GM23338 (cell line): ENCODE results near the gene OR5C1. TPM values are rescaled to one million over a fixed set of nuclear protein-coding genes. Genes with fewer than 3 reads are reported as not detected.

Experiments used
- ATAC-seq: fragments of 200-7000 bp; cut with Tn5 transposase; 3 replicates; pipeline ENCODE4 v1.9.1; 2020
- DNase-seq: peaks from one replicate; pipeline ENCODE4 v3.0.0-alpha.2; 2015; ENCODE audit warnings: low spot score
- H2AFZ ChIP-seq: fragments of 200-600 bp; sonication (generic); 2 replicates; pipeline ENCODE4 v1.8.0; 2016; ENCODE audit warnings: antibody characterized with exemption, mild to moderate bottlenecking, moderate library complexity
- H3F3A ChIP-seq: fragments of 200-600 bp; sonication (generic); replicated peaks from 2 replicates; pipeline ENCODE4 v1.8.0; 2017; ENCODE audit warnings: antibody characterized with exemption, mixed run types, low read depth
- H3K27ac ChIP-seq: fragments of 200-600 bp; sonication (generic); 2 replicates; pipeline ENCODE4 v1.6.1; 2016; ENCODE audit warnings: low read depth
- H3K27me3 ChIP-seq: fragments of 200-600 bp; sonication (generic); 2 replicates; pipeline ENCODE4 v1.8.0; 2016; ENCODE audit warnings: mild to moderate bottlenecking, mixed run types, moderate library complexity; ENCODE audit not compliant: insufficient read depth
- H3K36me3 ChIP-seq: fragments of 200-600 bp; sonication (generic); 2 replicates; pipeline ENCODE4 v1.8.0; 2016; ENCODE audit warnings: mild to moderate bottlenecking; ENCODE audit not compliant: insufficient read depth
- H3K4me1 ChIP-seq: fragments of 200-600 bp; sonication (generic); 2 replicates; pipeline ENCODE4 v1.8.0; 2016; ENCODE audit warnings: mild to moderate bottlenecking, moderate library complexity; ENCODE audit not compliant: insufficient read depth
- H3K4me2 ChIP-seq: fragments of 200-600 bp; sonication (generic); 2 replicates; pipeline ENCODE4 v1.7.1; 2017; ENCODE audit warnings: mixed run types
- H3K4me3 ChIP-seq: fragments of 200-600 bp; sonication (generic); 2 replicates; pipeline ENCODE4 v1.6.1; 2016; ENCODE audit warnings: mixed run types
- H3K79me2 ChIP-seq: fragments of 200-600 bp; sonication (generic); replicated peaks from 2 replicates; pipeline ENCODE4 v1.8.0; 2017; ENCODE audit warnings: mild to moderate bottlenecking; ENCODE audit not compliant: insufficient read depth
- H3K9me2 ChIP-seq: fragments of 200-600 bp; sonication (generic); 2 replicates; pipeline ENCODE4 v1.8.0; 2017; ENCODE audit not compliant: insufficient read depth
- H4K20me1 ChIP-seq: fragments of 200-600 bp; sonication (generic); replicated peaks from 2 replicates; pipeline ENCODE4 v1.8.0; 2017; ENCODE audit warnings: mild to moderate bottlenecking; ENCODE audit not compliant: insufficient read depth
- H3K27ac Mint-ChIP-seq: 2 replicates; pipeline ENCODE4 v1.8.0; 2020; ENCODE audit warnings: inconsistent platforms, mild to moderate bottlenecking, moderate library complexity, mixed read lengths
- H3K27me3 Mint-ChIP-seq: 3 replicates; pipeline ENCODE4 v1.8.0; 2022; ENCODE audit warnings: low read depth, mild to moderate bottlenecking, moderate library complexity, mixed read lengths, inconsistent platforms; ENCODE audit not compliant: insufficient read depth, poor library complexity
- H3K36me3 Mint-ChIP-seq: 3 replicates; pipeline ENCODE4 v1.8.0; 2021; ENCODE audit warnings: low read depth, mild to moderate bottlenecking, inconsistent platforms, moderate library complexity, mixed read lengths
- H3K4me1 Mint-ChIP-seq: 3 replicates; pipeline ENCODE4 v1.8.0; 2020; ENCODE audit warnings: mild to moderate bottlenecking, inconsistent platforms, mixed read lengths
- H3K4me3 Mint-ChIP-seq: 3 replicates; pipeline ENCODE4 v1.8.0; 2021; ENCODE audit warnings: moderate library complexity, mild to moderate bottlenecking, inconsistent platforms, mixed read lengths
- H3K9me3 Mint-ChIP-seq: 3 replicates; pipeline ENCODE4 v1.8.0; 2020; ENCODE audit warnings: moderate library complexity, mild to moderate bottlenecking, inconsistent platforms, mixed read lengths
- CREB1 ChIP-seq: fragments of 250-450 bp; sonication (Bioruptor Pico); IDR thresholded peaks from 2 replicates; pipeline ENCODE4 v1.5.0; 2020; ENCODE audit warnings: low read depth, mild to moderate bottlenecking, moderate library complexity
- CTCF ChIP-seq, 2 experiments: fragments of 200-600 bp in 1 of 2; sonication (generic) in 1 of 2; conservative IDR thresholded peaks; 2 replicates each; pipeline versions ENCODE4 v1.5.1 to v1.6.1; 2016 to 2017; ENCODE audit warnings: antibody characterized with exemption in 2 of 2, low read depth in 2 of 2, mild to moderate bottlenecking in 2 of 2, moderate library complexity in 1 of 2
- ETS1 ChIP-seq: IDR thresholded peaks from 2 replicates; pipeline ENCODE4 v1.6.1; 2016; ENCODE audit warnings: antibody characterized with exemption
- EZH2 ChIP-seq: fragments of 200-600 bp; sonication (generic); IDR thresholded peaks from one replicate; pipeline ENCODE4 v1.8.0; 2017; ENCODE audit warnings: antibody characterized with exemption, mild to moderate bottlenecking, low read depth; ENCODE audit not compliant: unreplicated experiment
- EZH2phosphoT487 ChIP-seq: fragments of 200-600 bp; sonication (generic); IDR thresholded peaks from one replicate; pipeline ENCODE4 v1.8.1; 2018; ENCODE audit warnings: antibody characterized with exemption; ENCODE audit not compliant: unreplicated experiment
- JUNB ChIP-seq: IDR thresholded peaks from one replicate; pipeline ENCODE4 v1.6.1; 2016; ENCODE audit warnings: antibody characterized with exemption; ENCODE audit not compliant: unreplicated experiment
- NANOG ChIP-seq: IDR thresholded peaks from 2 replicates; pipeline ENCODE4 v1.6.1; 2016; ENCODE audit warnings: antibody characterized with exemption, borderline replicate concordance
- POLR2AphosphoS5 ChIP-seq: IDR thresholded peaks from 2 replicates; pipeline ENCODE4 v1.6.1; 2016; ENCODE audit warnings: antibody characterized with exemption, low read depth
- REST ChIP-seq: IDR thresholded peaks from one replicate; pipeline ENCODE4 v1.6.1; 2018; ENCODE audit warnings: antibody characterized with exemption; ENCODE audit not compliant: unreplicated experiment
- STAT1 ChIP-seq: IDR thresholded peaks from one replicate; pipeline ENCODE4 v1.6.1; 2016; ENCODE audit warnings: antibody characterized with exemption; ENCODE audit not compliant: unreplicated experiment
- ZNF114 ChIP-seq: fragments of 250-450 bp; sonication (Bioruptor Pico); IDR thresholded peaks from 2 replicates; pipeline ENCODE4 v1.5.0; 2020; ENCODE audit warnings: mild to moderate bottlenecking, moderate library complexity
- ZNF331 ChIP-seq: fragments of 250-450 bp; sonication (Bioruptor Pico); IDR thresholded peaks from 2 replicates; pipeline ENCODE4 v1.5.0; 2020; ENCODE audit warnings: low read depth, mild to moderate bottlenecking, moderate library complexity
- ZNF462 ChIP-seq: fragments of 250-450 bp; sonication (Bioruptor Pico); IDR thresholded peaks from 2 replicates; pipeline ENCODE4 v1.5.0; 2020; ENCODE audit warnings: mild to moderate bottlenecking, moderate library complexity
- polyA plus RNA-seq: library from polyadenylated mRNA; unstranded; fragments of >200 nt; fragmentation: Nextera tagmentation; extraction: Ambion mirVana; gene quantifications from 2 replicates; pipeline ENCODE4 v1.2.1, GENCODE V29; 2016
- total RNA-seq: library from RNA; depleted of rRNA; stranded (reverse); fragments of >200 nt; shearing (Covaris generic); gene quantifications from 2 replicates; pipeline ENCODE4 v1.2.3, GENCODE V29; 2014

The OR5C1 gene
- total and polyA plus RNA-seq, 2 experiments from 2014 or later: not detected

- peaks cover 66% of the 10 kb centered on the region for H3K9me3 Mint-ChIP-seq
- H3K27ac Mint-ChIP-seq: no peak overlapping the region
- no peaks in the 10 kb centered on the region for H3K4me1 ChIP-seq
- TF ChIP-seq ZNF331 (CRISPR knock-in tag) (no peak), ETS1 (no peak), NANOG (no peak), CREB1 (no peak), REST (no peak), EZH2 (no peak), ZNF114 (no peak), ZNF462 (CRISPR knock-in tag) (no peak), EZH2phosphoT487 (no peak), STAT1 (no peak), CTCF (conservative IDR thresholded peaks at IDR 0.05; ENCODE audit: low read depth in 2 of 2) (no peak), POLR2AphosphoS5 (no peak), JUNB (no peak)
- no peaks in the 10 kb centered on the region for H4K20me1 ChIP-seq
- H3K79me2 ChIP-seq: no peaks in the 10 kb centered on the region
- H3K36me3 Mint-ChIP-seq: no peaks in the 10 kb centered on the region; the same call in 1 of the 3 replicates
- H3K27me3 ChIP-seq: no peaks in the 10 kb centered on the region
- DNase-seq: no peak
- H3F3A ChIP-seq: no peaks in the 10 kb centered on the region
- H3K36me3 ChIP-seq: no peaks in the 10 kb centered on the region
- no peak overlapping the region for H2AFZ ChIP-seq
- no peaks in the 10 kb centered on the region for H3K4me1 Mint-ChIP-seq
- no peak overlapping the region for H3K4me3 ChIP-seq
- no peak overlapping the region for H3K27ac ChIP-seq
- no peak overlapping the region for H3K4me2 ChIP-seq
- H3K27me3 Mint-ChIP-seq: no peaks in the 10 kb centered on the region
- 0 out of 2 replicates have a peak, but pooled peaks cover 2% of the 10 kb centered on the region for H3K9me2 ChIP-seq
- ATAC-seq: no peak
- no peak overlapping the region for H3K4me3 Mint-ChIP-seq
These were observed 7.1 kb upstream of the OR5C1 start for GRCh38 chr9:122781671-122782070.
